HepG2 (cell line): ENCODE measurements around the gene ZNF25. TPM values are rescaled to one million over a fixed set of nuclear protein-coding genes. Genes with fewer than 3 reads are reported as not detected.
A peak's percentile ranks its signal among the peaks of the same experiment; 100 is the strongest.

Experiments used
- EEA1 ChIP-seq: sonication (generic); formaldehyde crosslinking; IDR thresholded peaks from 2 replicates; pipeline ENCODE4 v1.5.1; 2020; ENCODE audit warnings: mild to moderate bottlenecking, missing genetic modification reagents, borderline replicate concordance
- FOSL2 ChIP-seq: sonication (generic); formaldehyde crosslinking; IDR thresholded peaks from 2 replicates; pipeline ENCODE4 v1.4.0; 2020; ENCODE audit warnings: missing genetic modification reagents
- GATA4 ChIP-seq: sonication (generic); IDR thresholded peaks from 2 replicates; pipeline ENCODE4 v1.6.1; 2016; ENCODE audit warnings: antibody characterized with exemption, low read depth, borderline replicate concordance
- HMG20B ChIP-seq: conservative IDR thresholded peaks from 2 replicates; pipeline ENCODE4 v1.6.1; 2016; ENCODE audit warnings: missing genetic modification reagents, missing compliant biosample characterization
- PAX8 ChIP-seq: sonication (generic); formaldehyde crosslinking; IDR thresholded peaks from 2 replicates; pipeline ENCODE4 v1.8.0; 2022; ENCODE audit warnings: mild to moderate bottlenecking, missing genetic modification reagents, borderline replicate concordance
- WIZ ChIP-seq: sonication (generic); formaldehyde crosslinking; IDR thresholded peaks from 2 replicates; pipeline ENCODE4 v1.5.1; 2020; ENCODE audit warnings: mild to moderate bottlenecking, missing genetic modification reagents
- ZNF678 ChIP-seq: sonication (generic); formaldehyde crosslinking; IDR thresholded peaks from 2 replicates; pipeline ENCODE4 v1.4.0; 2020; ENCODE audit warnings: mild to moderate bottlenecking, missing genetic modification reagents
- ZNF761 ChIP-seq: sonication (generic); formaldehyde crosslinking; conservative IDR thresholded peaks from 2 replicates; pipeline ENCODE4 v1.4.0; 2020; ENCODE audit warnings: mild to moderate bottlenecking, missing genetic modification reagents
- polyA plus RNA-seq, 8 experiments: library from polyadenylated mRNA; depleted of rRNA in 3 of 8; stranded (reverse) in 7 of 8; unstranded in 1 of 8; fragments of >200 nt; fragmentation: Illumina TruSeq in 4 of 8; extraction: Trizol in 4 of 8; gene quantifications; 2 replicates each; pipeline versions ENCODE4 v1.2.1 to v1.2.3, GENCODE V29; 2011 to 2016; ENCODE audit warnings: low read depth in 4 of 8, missing spikeins in 1 of 8, mixed read lengths in 1 of 8; ENCODE audit not compliant: insufficient read depth in 1 of 8
- total RNA-seq, 5 experiments: library from RNA; depleted of rRNA; stranded (reverse); fragments of >200 nt; fragmentation: Illumina TruSeq; extraction: Trizol; gene quantifications; 2 replicates each; pipeline ENCODE4 v1.2.3, GENCODE V29; 2016; ENCODE audit warnings: low read depth in 1 of 5
- TF ChIP-seq, protein P1 (sequence below), 2 experiments: fragments of 450-650 bp in 1 of 2; sonication (generic) in 1 of 2; formaldehyde crosslinking in 1 of 2; IDR thresholded peaks; 2 replicates each; pipeline versions ENCODE4 v1.6.1 to v1.8.0; 2016 to 2022; ENCODE audit warnings: antibody characterized with exemption in 1 of 2, mild to moderate bottlenecking in 1 of 2, missing genetic modification reagents in 1 of 2
- TF ChIP-seq, protein P2 (sequence below): sonication (generic); formaldehyde crosslinking; IDR thresholded peaks from 2 replicates; pipeline ENCODE4 v1.5.0; 2020; ENCODE audit warnings: mild to moderate bottlenecking, missing genetic modification reagents, moderate library complexity
- TF ChIP-seq, protein P3 (sequence below): sonication (generic); formaldehyde crosslinking; IDR thresholded peaks from 2 replicates; pipeline ENCODE4 v1.8.0; 2022; ENCODE audit warnings: mild to moderate bottlenecking, missing genetic modification reagents
- TF ChIP-seq, protein P4 (sequence below): sonication (generic); formaldehyde crosslinking; IDR thresholded peaks from 2 replicates; pipeline ENCODE4 v1.8.1; 2023; ENCODE audit warnings: mild to moderate bottlenecking, moderate library complexity, missing genetic modification reagents
- TF ChIP-seq, protein P5 (sequence below): sonication (generic); formaldehyde crosslinking; IDR thresholded peaks from 2 replicates; pipeline ENCODE4 v1.5.0; 2020; ENCODE audit warnings: missing genetic modification reagents

The ZNF25 gene
- total and polyA plus RNA-seq, 2 of the 13 experiments (the other 11 are each of a cell fraction or from before 2014, with no cell fraction given) = 1.4 to 1.5 TPM

DNA sequence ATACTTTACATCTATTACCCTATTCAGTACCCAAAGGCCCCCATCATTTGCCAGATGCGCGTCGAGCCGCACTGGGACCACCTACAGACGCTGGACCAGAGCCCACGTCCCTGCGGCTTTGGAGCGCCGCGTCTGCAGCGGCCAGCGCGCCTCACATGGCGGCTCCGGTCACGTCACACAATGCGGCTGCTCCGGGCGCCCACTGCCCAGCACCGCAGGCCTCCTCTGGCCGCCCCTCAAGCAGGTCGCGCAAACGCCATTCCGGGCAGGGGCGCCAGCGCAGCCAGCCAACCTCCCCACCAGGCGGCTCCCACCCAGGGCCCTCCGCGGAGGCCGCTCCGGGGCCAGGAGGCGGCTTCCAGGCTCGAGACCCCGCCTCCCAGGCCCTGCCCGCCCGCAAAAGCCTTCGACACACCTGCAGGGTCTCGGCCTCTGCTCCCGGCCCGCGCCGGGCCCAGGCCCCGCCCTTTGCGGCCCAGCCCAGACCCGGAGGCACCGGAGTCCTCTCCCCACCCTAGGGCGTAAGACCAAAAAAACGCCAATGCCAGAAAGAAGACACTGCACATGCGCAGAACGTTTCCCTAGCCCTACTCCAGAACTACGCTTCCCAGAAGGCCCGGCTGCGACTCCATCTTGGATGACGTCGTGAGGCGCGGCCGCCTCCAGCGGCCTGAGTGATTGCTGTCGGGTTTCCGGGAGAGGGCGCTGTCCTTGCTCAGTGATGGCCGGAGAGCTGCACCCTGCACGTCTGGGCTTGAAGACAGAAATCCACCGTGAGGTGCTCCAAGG lies at the start of gene ZNF25 (continued):
- TF ChIP-seq, protein P1, sequence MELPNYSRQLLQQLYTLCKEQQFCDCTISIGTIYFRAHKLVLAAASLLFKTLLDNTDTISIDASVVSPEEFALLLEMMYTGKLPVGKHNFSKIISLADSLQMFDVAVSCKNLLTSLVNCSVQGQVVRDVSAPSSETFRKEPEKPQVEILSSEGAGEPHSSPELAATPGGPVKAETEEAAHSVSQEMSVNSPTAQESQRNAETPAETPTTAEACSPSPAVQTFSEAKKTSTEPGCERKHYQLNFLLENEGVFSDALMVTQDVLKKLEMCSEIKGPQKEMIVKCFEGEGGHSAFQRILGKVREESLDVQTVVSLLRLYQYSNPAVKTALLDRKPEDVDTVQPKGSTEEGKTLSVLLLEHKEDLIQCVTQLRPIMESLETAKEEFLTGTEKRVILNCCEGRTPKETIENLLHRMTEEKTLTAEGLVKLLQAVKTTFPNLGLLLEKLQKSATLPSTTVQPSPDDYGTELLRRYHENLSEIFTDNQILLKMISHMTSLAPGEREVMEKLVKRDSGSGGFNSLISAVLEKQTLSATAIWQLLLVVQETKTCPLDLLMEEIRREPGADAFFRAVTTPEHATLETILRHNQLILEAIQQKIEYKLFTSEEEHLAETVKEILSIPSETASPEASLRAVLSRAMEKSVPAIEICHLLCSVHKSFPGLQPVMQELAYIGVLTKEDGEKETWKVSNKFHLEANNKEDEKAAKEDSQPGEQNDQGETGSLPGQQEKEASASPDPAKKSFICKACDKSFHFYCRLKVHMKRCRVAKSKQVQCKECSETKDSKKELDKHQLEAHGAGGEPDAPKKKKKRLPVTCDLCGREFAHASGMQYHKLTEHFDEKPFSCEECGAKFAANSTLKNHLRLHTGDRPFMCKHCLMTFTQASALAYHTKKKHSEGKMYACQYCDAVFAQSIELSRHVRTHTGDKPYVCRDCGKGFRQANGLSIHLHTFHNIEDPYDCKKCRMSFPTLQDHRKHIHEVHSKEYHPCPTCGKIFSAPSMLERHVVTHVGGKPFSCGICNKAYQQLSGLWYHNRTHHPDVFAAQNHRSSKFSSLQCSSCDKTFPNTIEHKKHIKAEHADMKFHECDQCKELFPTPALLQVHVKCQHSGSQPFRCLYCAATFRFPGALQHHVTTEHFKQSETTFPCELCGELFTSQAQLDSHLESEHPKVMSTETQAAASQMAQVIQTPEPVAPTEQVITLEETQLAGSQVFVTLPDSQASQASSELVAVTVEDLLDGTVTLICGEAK (IDR thresholded peaks at IDR 0.05) = no peak
- TF ChIP-seq, protein P1 (CRISPR knock-in tag; IDR thresholded peaks at IDR 0.05) = peak; percentile 80
- TF ChIP-seq, protein P2, sequence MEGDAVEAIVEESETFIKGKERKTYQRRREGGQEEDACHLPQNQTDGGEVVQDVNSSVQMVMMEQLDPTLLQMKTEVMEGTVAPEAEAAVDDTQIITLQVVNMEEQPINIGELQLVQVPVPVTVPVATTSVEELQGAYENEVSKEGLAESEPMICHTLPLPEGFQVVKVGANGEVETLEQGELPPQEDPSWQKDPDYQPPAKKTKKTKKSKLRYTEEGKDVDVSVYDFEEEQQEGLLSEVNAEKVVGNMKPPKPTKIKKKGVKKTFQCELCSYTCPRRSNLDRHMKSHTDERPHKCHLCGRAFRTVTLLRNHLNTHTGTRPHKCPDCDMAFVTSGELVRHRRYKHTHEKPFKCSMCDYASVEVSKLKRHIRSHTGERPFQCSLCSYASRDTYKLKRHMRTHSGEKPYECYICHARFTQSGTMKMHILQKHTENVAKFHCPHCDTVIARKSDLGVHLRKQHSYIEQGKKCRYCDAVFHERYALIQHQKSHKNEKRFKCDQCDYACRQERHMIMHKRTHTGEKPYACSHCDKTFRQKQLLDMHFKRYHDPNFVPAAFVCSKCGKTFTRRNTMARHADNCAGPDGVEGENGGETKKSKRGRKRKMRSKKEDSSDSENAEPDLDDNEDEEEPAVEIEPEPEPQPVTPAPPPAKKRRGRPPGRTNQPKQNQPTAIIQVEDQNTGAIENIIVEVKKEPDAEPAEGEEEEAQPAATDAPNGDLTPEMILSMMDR (CRISPR knock-in tag) = peak; percentile 98
- no peak for TF ChIP-seq EEA1
- peak; percentile 92; the same call in 1 of the 2 replicates for TF ChIP-seq ZNF761 (CRISPR knock-in tag)
- peak; percentile 18; the same call in 1 of the 2 replicates for TF ChIP-seq FOSL2 (CRISPR knock-in tag)
- no peak for TF ChIP-seq WIZ (CRISPR knock-in tag)
- peak; percentile 85; the same call in 1 of the 2 replicates for TF ChIP-seq PAX8 (CRISPR knock-in tag)
- TF ChIP-seq, protein P3, sequence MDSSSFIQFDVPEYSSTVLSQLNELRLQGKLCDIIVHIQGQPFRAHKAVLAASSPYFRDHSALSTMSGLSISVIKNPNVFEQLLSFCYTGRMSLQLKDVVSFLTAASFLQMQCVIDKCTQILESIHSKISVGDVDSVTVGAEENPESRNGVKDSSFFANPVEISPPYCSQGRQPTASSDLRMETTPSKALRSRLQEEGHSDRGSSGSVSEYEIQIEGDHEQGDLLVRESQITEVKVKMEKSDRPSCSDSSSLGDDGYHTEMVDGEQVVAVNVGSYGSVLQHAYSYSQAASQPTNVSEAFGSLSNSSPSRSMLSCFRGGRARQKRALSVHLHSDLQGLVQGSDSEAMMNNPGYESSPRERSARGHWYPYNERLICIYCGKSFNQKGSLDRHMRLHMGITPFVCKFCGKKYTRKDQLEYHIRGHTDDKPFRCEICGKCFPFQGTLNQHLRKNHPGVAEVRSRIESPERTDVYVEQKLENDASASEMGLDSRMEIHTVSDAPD (CRISPR knock-in tag) = peak; percentile 69
- TF ChIP-seq, protein P4, sequence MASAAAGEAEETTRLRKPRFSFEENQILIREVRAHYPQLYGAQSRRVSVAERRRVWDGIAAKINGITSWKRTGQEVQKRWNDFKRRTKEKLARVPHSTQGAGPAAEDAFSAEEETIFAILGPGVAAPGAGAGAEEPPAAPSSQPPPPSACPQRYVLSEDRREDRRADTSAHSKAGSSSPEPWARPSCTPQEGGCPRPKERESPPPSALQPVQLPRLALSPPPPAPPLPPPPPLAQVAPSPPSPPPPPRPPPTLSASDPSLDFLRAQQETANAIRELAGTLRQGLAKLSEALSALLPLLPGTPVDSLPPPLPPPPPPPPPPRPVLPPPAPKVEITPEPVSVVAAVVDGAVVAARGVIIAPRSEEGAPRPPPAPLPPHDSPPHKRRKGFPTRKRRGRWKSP (CRISPR knock-in tag) = peak; percentile 83
- 0 out of 2 replicates have a peak, but pooled peaks have one; percentile 26 for TF ChIP-seq HMG20B (CRISPR knock-in tag)
- TF ChIP-seq, protein P5, sequence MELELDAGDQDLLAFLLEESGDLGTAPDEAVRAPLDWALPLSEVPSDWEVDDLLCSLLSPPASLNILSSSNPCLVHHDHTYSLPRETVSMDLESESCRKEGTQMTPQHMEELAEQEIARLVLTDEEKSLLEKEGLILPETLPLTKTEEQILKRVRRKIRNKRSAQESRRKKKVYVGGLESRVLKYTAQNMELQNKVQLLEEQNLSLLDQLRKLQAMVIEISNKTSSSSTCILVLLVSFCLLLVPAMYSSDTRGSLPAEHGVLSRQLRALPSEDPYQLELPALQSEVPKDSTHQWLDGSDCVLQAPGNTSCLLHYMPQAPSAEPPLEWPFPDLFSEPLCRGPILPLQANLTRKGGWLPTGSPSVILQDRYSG (CRISPR knock-in tag) = peak; percentile 30; the same call in 1 of the 2 replicates
- no peak for TF ChIP-seq GATA4
- TF ChIP-seq ZNF678 (CRISPR knock-in tag) = peak; percentile 89; the same call in 1 of the 2 replicates
